GM12865 (cell line): ENCODE measurements around the gene MTA3.

ENCODE experiments used
- DNase-seq: peaks from one replicate; pipeline ENCODE4 v3.0.0; 2010; ENCODE audit warnings: low read depth
- H3K4me3 ChIP-seq: 2 replicates; pipeline ENCODE4 v1.5.1; 2011; ENCODE audit warnings: mild to moderate bottlenecking, low read depth, low read length, control low read depth
- TF ChIP-seq, protein P1 (sequence below): IDR thresholded peaks from 2 replicates; pipeline ENCODE4 v1.5.1; 2011; ENCODE audit warnings: low read length, control low read depth, low read depth, inconsistent platforms; ENCODE audit not compliant: insufficient read depth; ENCODE audit errors: missing control alignments

Gene MTA3

DNA sequence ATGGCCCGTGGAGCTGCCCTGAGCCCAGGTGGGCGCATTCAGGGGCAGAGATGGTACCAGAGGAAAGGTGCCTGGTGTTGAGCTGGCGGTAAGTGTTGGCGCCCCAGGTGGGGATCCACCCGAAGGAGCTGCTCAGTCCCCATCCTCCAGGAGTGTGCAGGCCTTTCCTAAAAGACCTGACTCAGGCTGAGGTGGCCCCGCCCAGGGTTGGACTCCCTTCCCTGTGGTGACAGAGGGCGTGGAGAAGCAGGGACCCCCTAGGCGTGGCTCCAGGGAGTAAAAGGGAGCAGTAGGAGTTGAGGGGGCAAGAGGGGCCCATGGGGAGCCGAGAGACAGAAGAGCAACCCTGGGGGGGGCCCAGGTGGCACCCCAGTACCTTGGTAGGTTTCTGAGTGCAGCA, 193.1 kb downstream of the MTA3 start:
- no peak for DNase-seq
- TF ChIP-seq, protein P1, sequence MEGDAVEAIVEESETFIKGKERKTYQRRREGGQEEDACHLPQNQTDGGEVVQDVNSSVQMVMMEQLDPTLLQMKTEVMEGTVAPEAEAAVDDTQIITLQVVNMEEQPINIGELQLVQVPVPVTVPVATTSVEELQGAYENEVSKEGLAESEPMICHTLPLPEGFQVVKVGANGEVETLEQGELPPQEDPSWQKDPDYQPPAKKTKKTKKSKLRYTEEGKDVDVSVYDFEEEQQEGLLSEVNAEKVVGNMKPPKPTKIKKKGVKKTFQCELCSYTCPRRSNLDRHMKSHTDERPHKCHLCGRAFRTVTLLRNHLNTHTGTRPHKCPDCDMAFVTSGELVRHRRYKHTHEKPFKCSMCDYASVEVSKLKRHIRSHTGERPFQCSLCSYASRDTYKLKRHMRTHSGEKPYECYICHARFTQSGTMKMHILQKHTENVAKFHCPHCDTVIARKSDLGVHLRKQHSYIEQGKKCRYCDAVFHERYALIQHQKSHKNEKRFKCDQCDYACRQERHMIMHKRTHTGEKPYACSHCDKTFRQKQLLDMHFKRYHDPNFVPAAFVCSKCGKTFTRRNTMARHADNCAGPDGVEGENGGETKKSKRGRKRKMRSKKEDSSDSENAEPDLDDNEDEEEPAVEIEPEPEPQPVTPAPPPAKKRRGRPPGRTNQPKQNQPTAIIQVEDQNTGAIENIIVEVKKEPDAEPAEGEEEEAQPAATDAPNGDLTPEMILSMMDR = no peak
- H3K4me3 ChIP-seq = no peak overlapping the region

DNA sequence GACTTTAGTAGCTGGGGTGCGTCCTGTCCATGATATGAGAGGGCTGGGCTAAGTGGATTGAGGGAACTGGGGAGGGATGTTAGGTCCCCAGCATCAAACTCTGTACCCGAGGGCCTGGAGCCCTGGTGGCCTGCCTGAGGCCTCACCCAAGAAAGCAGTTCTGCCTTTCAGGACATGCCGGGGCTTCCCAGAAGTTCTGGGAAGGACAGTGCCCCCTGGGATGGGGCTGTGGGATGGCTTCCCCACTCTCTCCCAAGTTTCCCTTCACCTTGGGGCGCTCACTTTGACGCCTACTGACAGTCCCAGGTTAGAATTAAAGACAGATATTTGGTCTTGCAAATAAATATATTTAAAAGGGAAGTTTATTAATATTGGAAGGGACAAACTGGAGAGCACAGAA, 193.7 kb downstream of the MTA3 start:
- H3K4me3 ChIP-seq = no peak overlapping the region
- TF ChIP-seq, protein P1 = no peak
- no peak for DNase-seq

DNA sequence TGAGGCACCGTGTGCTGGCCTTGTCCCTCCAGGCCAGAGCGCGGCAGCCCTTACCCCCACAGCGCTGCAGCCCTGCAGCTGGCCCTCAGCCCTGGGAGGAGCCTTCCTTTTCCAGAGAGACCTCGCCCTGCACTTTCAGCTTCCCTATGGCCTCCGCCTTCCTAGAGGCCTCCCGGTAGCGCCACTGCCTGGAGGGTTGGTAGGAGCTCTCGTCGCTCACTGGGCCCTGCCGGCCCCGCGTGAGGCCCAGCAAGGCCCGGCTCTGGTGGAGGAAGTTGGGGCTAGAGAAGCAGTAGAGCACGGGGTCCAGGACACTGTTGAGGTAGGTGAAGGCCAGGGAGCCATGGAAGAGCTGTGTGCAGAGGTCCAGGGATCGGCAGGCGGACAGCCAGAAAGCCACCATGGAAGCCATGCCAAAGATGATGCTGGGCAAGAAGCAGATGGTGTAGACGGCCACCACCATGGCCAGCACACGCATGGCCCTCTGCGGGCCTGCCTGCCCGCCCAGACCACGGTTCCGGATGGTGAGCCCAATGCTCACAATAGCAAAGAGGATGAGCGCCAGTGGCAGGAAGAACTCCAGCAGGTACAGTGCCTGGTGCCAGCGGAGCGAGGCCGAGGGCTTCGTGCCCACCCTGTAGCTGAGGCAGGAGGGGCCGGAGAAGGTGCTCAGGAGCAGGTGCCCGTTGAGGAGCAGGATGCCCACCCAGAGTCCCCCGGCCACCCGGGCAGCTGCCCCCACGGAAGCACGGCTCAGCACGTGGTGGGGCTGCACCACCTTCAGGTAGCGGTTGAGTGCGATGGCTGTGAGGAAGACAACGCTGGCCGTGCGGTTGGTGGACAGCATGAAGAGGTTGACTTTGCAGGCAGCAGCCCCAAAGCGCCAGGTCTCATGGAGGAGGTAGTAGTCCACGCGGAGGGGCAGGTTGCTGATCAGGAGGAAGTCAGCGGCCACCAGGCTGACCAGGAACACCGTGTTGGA, 194.7 kb downstream of the MTA3 start:
- H3K4me3 ChIP-seq = no peak overlapping the region

DNA sequence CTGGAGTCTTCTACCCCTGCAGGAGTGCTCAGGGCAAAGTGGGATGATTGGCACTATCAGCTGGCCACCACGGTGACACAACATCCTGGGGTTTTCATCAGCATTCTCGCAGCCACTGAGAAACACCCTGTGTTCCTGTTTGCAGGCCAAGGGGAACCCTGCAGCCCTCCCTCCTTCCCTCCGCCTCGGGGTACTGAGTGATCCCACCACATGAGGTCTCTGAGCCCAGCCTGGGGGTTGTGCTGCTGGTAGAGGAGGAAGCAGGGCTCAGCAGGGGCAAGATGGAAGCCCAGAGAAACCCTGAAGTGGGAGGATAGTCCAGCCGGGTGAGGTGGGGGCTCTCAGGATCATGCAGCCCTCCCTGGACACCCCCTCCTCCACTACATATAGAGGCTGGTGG, 195.7 kb downstream of the MTA3 start, which contains the start of gene OXER1:
Gene OXER1, minus strand, starts transcription at position 40 of the 400 bp plus-strand sequence. CDS start 73 bp downstream, outside the sequence.
- TF ChIP-seq, protein P1 = no peak
- H3K4me3 ChIP-seq = no peak within 1 kb of the TSS
- no peak for DNase-seq

More for the DNA sequence above, 194.7 kb downstream of the MTA3 start:
- TF ChIP-seq, protein P1 = no peak
- DNase-seq = no peak

DNA sequence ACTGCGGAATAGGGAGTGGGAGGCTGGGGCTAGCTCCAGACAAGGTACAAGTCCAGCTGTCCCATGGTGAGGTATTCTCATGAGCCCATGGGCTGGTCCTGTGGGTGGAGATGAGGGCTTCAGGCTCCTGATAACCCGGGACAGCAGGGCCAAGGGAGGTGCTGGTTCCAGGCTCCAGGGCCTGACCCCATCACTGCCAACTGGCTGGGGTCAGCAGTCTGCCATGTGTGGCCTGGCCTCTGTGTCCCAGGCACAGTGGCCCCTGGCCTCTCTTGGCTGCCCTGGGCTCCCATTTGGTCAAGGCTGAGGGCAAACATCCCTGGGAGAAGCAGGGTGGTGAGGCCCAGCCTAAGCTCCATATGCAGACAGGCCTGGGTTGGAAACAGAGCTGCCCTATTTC, 196.5 kb downstream of the MTA3 start:
- H3K4me3 ChIP-seq = no peak overlapping the region
- TF ChIP-seq, protein P1 = no peak
- DNase-seq = no peak

DNA sequence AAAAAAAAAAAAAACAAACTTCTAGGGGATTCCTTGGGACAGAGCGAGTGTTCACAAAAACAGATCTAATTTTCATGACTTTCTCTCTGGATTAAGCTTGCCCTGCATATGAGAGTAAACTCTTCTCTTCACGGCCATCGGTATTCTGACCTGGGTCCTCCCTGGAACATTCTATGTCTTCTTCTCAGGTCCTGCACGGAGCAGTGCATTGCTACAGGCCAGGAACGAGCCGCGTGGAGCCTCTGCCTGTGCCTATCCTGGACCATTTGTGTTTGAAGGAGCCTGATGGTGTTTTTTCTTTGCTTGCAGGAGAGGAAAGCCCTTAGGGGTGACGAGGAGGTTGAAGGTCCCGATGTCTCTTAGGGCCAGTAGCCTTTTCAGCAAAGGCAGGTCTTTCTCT, 197.3 kb downstream of the MTA3 start:
- H3K4me3 ChIP-seq = no peak overlapping the region
- DNase-seq = no peak
- TF ChIP-seq, protein P1 = no peak
